Esophagus muscularis mucosa (tissue), 4 donors: ENCODE results near the gene BFSP1.

Source experiments
- EP300 ChIP-seq: sonication (generic); formaldehyde crosslinking; IDR thresholded peaks from one replicate; pipeline ENCODE4 v1.6.1; 2017; ENCODE audit warnings: antibody characterized with exemption
- POLR2A ChIP-seq: fragments of 450-650 bp; IDR thresholded peaks from one replicate; pipeline ENCODE4 v1.6.1; 2017; ENCODE audit warnings: antibody characterized with exemption, moderate library complexity, mild to moderate bottlenecking, low read depth
- TF ChIP-seq, protein P1 (sequence below), 3 experiments: fragments of 200-600 bp in 2 of 3; fragments of 450-650 bp in 1 of 3; sonication (generic) in 2 of 3; IDR thresholded peaks; one replicate each; pipeline ENCODE4 v1.5.1; 2017 to 2019; ENCODE audit warnings: antibody characterized with exemption in 3 of 3, mild to moderate bottlenecking in 2 of 3, moderate library complexity in 1 of 3

- TF ChIP-seq EP300 (no peak), POLR2A (no peak)
- TF ChIP-seq, protein P1, sequence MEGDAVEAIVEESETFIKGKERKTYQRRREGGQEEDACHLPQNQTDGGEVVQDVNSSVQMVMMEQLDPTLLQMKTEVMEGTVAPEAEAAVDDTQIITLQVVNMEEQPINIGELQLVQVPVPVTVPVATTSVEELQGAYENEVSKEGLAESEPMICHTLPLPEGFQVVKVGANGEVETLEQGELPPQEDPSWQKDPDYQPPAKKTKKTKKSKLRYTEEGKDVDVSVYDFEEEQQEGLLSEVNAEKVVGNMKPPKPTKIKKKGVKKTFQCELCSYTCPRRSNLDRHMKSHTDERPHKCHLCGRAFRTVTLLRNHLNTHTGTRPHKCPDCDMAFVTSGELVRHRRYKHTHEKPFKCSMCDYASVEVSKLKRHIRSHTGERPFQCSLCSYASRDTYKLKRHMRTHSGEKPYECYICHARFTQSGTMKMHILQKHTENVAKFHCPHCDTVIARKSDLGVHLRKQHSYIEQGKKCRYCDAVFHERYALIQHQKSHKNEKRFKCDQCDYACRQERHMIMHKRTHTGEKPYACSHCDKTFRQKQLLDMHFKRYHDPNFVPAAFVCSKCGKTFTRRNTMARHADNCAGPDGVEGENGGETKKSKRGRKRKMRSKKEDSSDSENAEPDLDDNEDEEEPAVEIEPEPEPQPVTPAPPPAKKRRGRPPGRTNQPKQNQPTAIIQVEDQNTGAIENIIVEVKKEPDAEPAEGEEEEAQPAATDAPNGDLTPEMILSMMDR (IDR thresholded peaks at IDR 0.05), result no peak
Measured at GRCh38 chr20:17470973-17471372, 60.2 kb downstream of the BFSP1 start.
